Gastrocnemius medialis (tissue), 4 donors: ENCODE data around the gene SGCA. TPM values are rescaled to one million over a fixed set of nuclear protein-coding genes. Genes with fewer than 3 reads are reported as not detected.

Source experiments
- ATAC-seq, 2 donors: fragments of 150-250 bp; one replicate each; pipeline ENCODE4 v1.9.1; 2016
- DNase-seq, 2 donors: peaks; one replicate each; pipeline ENCODE4 v3.0.0-alpha.2; 2019
- H3K27ac ChIP-seq, 4 donors: fragments of 200-600 bp; sonication (generic); 1 replicate in 1 of 4; 2 replicates in 3 of 4; pipeline ENCODE4 v1.5.1; 2016 to 2018; ENCODE audit warnings: mild to moderate bottlenecking in 2 of 4, moderate library complexity in 1 of 4
- H3K27me3 ChIP-seq, 3 donors: fragments of 200-600 bp; sonication (generic) in 2 of 3; 1 replicate in 1 of 3; 2 replicates in 2 of 3; pipeline versions ENCODE4 v1.5.1 to v1.6.0; 2016 to 2019; ENCODE audit warnings: mild to moderate bottlenecking in 1 of 3, moderate library complexity in 1 of 3
- H3K36me3 ChIP-seq, 2 donors: fragments of 200-600 bp; sonication (generic) in 1 of 2; one replicate each; pipeline ENCODE4 v1.5.1; 2017 to 2018
- H3K4me1 ChIP-seq, 2 donors: fragments of 200-600 bp; sonication (generic) in 1 of 2; one replicate each; pipeline ENCODE4 v1.5.1; 2016 to 2017; ENCODE audit warnings: mild to moderate bottlenecking in 2 of 2
- H3K4me3 ChIP-seq, 4 donors: fragments of 200-600 bp; sonication (generic) in 3 of 4; 1 replicate in 1 of 4; 2 replicates in 3 of 4; pipeline ENCODE4 v1.5.1; 2016 to 2019; ENCODE audit warnings: mild to moderate bottlenecking in 2 of 4
- H3K9me3 ChIP-seq, 3 donors: fragments of 200-600 bp; sonication (generic) in 2 of 3; 1 replicate in 1 of 3; 2 replicates in 2 of 3; pipeline ENCODE4 v1.5.1; 2016 to 2019
- POLR2A ChIP-seq, 2 donors: fragments of 450-650 bp; IDR thresholded peaks; one replicate each; pipeline ENCODE4 v1.6.1; 2017; ENCODE audit warnings: antibody characterized with exemption in 2 of 2, mild to moderate bottlenecking in 2 of 2, moderate library complexity in 2 of 2
- in situ Hi-C, 4 donors: fragments of 200-750 bp; cut with MboI; loops; one replicate each; pipeline versions ENCODE4 v1.15.0 to v1.8.0; 2017; ENCODE audit warnings: low sequenced_read_pairs in 4 of 4
- intact Hi-C: fragments of 100-400 bp; cut with DNase I; formaldehyde crosslinking; loops from one replicate; pipeline ENCODE4 v1.15.1; 2023; ENCODE audit warnings: low total_unique reads
- total RNA-seq, 4 donors: library from RNA; depleted of rRNA; stranded (reverse); fragments of >200 nt; gene quantifications; one replicate each; pipeline versions ENCODE4 v1.1.0 to v1.2.3, GENCODE V29; 2016
- TF ChIP-seq, protein P1 (sequence below), 5 experiments: fragments of 450-650 bp in 3 of 5; fragments of 200-600 bp in 2 of 5; sonication (generic) in 2 of 5; IDR thresholded peaks in 4 of 5; conservative IDR thresholded peaks in 1 of 5; 1 replicate in 4 of 5; 2 replicates in 1 of 5; pipeline ENCODE4 v1.5.1; 2016 to 2019; ENCODE audit warnings: antibody characterized with exemption in 5 of 5, mild to moderate bottlenecking in 3 of 5, moderate library complexity in 3 of 5

SGCA gene
- total RNA-seq, 4 donors from 2014 or later, result 227 to 385 (median 292) TPM

DNA sequence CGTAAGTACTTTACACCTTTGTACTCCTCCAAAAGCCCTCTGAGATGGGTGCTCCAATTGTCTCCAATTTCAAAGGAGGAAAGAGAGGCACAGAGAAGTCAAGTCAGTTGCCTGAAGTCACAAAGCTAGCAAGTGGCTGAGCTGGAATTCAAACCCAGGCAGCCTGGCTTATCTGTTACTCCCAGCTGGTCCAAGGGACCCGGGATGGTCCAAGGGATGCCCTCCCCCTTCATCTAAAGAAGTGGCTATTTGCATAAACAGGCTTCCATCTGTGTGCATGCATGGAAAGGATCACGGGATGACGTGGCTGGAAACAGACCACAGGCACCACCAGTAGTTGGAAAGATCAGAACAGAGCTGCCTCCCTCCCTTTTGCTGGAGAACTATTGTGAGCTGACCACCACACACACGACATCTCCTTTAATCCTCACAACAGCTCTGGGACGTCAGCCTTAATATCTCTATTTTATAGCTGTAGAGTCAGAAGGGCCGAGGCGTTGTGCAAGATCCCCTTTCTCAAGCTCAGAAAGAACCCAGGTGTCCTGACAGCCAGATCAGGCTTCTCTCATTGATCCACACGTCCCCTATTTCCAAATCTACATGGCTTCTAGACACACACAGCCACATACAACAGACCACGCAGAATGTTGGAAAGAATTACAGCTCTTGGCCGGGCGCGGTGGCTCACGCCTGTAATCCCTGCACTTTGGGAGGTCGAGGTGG, 46.5 kb downstream of the SGCA start:
- H3K4me3 ChIP-seq, result no peak overlapping the region
- peaks cover 8 to 25% (median 24%) of the 10 kb centered on the region in 3 donors for H3K27me3 ChIP-seq
- no peaks in the 10 kb centered on the region for H3K9me3 ChIP-seq
- intact Hi-C loops (no loop called here), in situ Hi-C loops (no loop called here)
- no peaks in the 10 kb centered on the region for H3K36me3 ChIP-seq
- peak overlapping the region in 1 of 4 donors; percentile 2 for H3K27ac ChIP-seq
- ATAC-seq (no peak), DNase-seq (no peak)
- peaks cover 4 to 15% of the 10 kb centered on the region in 2 donors for H3K4me1 ChIP-seq
- TF ChIP-seq POLR2A (IDR thresholded peaks at IDR 0.05), result no peak
- TF ChIP-seq, protein P1, sequence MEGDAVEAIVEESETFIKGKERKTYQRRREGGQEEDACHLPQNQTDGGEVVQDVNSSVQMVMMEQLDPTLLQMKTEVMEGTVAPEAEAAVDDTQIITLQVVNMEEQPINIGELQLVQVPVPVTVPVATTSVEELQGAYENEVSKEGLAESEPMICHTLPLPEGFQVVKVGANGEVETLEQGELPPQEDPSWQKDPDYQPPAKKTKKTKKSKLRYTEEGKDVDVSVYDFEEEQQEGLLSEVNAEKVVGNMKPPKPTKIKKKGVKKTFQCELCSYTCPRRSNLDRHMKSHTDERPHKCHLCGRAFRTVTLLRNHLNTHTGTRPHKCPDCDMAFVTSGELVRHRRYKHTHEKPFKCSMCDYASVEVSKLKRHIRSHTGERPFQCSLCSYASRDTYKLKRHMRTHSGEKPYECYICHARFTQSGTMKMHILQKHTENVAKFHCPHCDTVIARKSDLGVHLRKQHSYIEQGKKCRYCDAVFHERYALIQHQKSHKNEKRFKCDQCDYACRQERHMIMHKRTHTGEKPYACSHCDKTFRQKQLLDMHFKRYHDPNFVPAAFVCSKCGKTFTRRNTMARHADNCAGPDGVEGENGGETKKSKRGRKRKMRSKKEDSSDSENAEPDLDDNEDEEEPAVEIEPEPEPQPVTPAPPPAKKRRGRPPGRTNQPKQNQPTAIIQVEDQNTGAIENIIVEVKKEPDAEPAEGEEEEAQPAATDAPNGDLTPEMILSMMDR (IDR thresholded peaks at IDR 0.05 in 4 of 5, conservative IDR thresholded peaks at IDR 0.05 in 1 of 5), result no peak

DNA sequence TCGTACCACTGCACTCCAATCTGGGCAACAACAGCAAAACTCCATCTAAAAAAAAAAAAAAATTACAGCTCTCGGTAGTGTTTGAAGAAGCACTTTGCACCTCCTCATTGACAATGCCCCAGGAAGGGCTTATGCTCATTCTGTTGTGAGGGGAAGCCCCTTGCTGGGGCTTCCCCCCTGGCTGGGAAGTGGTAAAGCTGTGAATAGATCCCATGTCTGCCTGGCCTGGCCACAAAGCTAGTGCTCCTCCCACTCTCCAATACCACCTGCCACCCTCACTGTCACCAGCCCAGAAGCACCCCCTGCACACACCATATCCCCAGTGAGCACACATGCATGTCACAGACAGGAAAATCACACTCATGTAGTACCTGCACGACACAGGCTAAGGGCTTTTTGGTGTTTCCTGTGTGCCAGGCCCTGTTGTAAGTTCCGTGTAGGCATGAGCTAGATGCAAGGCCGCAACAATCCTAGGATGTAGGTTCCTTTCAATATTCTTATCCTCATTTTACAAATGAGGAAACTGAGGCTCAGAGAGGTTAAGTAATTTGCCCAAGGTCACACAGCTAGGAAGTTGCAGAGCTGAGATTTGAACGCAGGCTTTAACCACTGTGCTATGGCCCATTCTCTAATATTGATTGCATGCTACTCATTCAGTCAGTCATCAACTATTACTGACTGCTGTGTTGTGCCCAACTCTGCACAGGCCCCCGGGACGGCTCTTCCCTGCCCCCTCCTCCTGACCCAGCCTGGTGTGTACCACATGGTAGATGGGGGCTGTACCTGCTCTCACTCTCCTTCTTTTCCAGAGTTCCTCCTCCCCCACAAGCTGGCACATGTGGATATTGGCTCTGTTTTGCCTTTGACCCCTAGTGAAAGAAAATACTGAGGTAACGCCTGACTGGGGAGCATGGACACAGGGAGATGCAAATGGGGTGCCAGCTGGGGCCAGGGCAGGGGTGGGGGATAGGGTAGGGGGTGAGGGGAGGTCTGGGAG, 47.5 kb downstream of the SGCA start:
- Histone ChIP-seq H3K4me3 (no peak overlapping the region), H3K27me3 (peaks cover 5 to 25% (median 20%) of the 10 kb centered on the region in 3 donors), H3K27ac (peak overlapping the region in 1 of 4 donors; percentile 41), H3K9me3 (no peaks in the 10 kb centered on the region), H3K36me3 (no peaks in the 10 kb centered on the region), H3K4me1 (peaks cover 4 to 15% of the 10 kb centered on the region in 2 donors)
- intact Hi-C loops (no loop called here), in situ Hi-C loops (no loop called here)
- no peak for TF ChIP-seq POLR2A (IDR thresholded peaks at IDR 0.05)
- TF ChIP-seq, protein P1 (IDR thresholded peaks at IDR 0.05 in 4 of 5, conservative IDR thresholded peaks at IDR 0.05 in 1 of 5), result no peak
- ATAC-seq, result no peak
- no peak for DNase-seq

DNA sequence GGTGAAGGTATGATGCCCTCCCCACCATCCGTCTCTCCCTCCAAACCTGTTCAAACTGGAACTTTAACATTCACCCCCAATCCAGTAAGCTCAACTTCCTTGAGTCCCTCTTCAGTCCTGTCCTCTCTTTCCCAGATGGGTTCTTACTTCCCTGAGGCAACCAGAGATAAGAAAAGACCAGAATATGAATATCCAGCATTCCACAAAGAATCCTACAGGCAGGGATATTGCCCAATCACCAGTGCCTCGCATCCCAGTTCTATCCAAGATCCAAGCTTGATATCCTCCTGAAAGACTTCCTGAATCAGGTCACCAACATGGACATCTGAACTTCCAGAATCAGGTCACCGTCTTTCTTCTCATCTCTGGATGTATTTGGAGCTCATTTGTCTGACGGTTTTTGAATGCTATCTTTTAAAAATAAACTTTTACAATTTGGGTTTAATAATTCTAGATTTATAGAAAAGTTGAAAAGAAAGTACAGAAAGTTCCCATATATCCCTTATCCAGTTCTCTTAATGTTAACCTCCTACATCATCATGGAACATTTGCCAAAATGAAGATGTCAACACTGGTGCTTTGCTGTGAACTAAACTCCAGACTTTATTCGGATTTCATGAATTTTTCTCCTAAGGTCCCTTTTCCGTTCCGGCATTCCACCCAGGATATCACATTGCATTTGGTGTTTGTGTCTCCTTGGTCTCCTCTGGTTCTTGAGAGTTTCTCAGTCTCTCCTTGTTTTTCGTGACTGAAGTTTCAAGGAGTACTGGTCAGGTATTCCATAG, 49.4 kb downstream of the SGCA start:
- DNase-seq (no peak), ATAC-seq (no peak)
- no peaks in the 10 kb centered on the region for H3K36me3 ChIP-seq
- peaks cover 2 to 10% (median 6%) of the 10 kb centered on the region in 3 donors for H3K27me3 ChIP-seq
- no peak overlapping the region for H3K4me3 ChIP-seq
- no peaks in the 10 kb centered on the region for H3K9me3 ChIP-seq
- peak overlapping the region; percentile 27 to 49 (median 44) for H3K27ac ChIP-seq
- in situ Hi-C loops, result no loop called here
- TF ChIP-seq, protein P1 (IDR thresholded peaks at IDR 0.05 in 4 of 5, conservative IDR thresholded peaks at IDR 0.05 in 1 of 5), result no peak
- TF ChIP-seq POLR2A (IDR thresholded peaks at IDR 0.05), result no peak
- H3K4me1 ChIP-seq, result peaks cover 4 to 12% of the 10 kb centered on the region in 2 donors
- intact Hi-C loops, result no loop called here

DNA sequence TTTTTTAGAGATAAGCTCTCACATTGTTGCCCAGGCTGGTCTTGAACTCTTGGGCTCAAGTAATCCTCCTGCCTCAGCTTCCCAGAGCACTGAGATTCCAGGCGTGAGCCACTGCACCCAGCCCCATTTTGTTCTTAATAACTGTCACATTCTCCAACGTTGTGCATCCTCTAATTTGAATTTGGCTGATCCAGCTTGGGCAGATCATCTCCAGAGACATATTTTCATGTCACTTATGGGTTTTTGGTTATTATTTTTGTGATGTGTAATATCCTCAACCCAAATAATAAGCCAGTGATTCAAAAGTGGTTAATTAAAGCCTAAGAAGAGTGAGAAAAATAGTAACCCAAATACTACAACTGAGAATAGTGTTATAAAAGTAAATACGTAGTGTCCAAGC, 51.8 kb downstream of the SGCA start:
- in situ Hi-C loops, result no loop called here
- Histone ChIP-seq H3K4me1 (no peaks in the 10 kb centered on the region), H3K27me3 (no peaks in the 10 kb centered on the region), H3K27ac (peak overlapping the region; percentile 27 to 60 (median 41)), H3K9me3 (no peaks in the 10 kb centered on the region), H3K36me3 (no peaks in the 10 kb centered on the region), H3K4me3 (no peak overlapping the region)
- ATAC-seq (no peak), DNase-seq (no peak)
- no peak for TF ChIP-seq POLR2A (IDR thresholded peaks at IDR 0.05)
- TF ChIP-seq, protein P1 (IDR thresholded peaks at IDR 0.05 in 4 of 5, conservative IDR thresholded peaks at IDR 0.05 in 1 of 5), result no peak
- intact Hi-C loops, result no loop called here
